Mammary microvascular endothelial cell (primary cell): ENCODE results near the gene TMIGD2. TPM values are rescaled to one million over a fixed set of nuclear protein-coding genes. Genes with fewer than 3 reads are reported as not detected.

Experiments
- total RNA-seq: library from RNA; depleted of rRNA; stranded (reverse); fragments of >200 nt; gene quantifications from 2 replicates; pipeline ENCODE4 v1.2.3, GENCODE V29; 2015

TMIGD2 gene
- total RNA-seq: not detected in 2 replicates

GRCh38 chr19:4302243-4302640, at the start of gene TMIGD2:
TSS of gene TMIGD2 (minus strand) at chr19:4302389. CDS start at chr19:4302385, 4 bp downstream.

GRCh38 chr19:4343370-4344307, 41.5 kb upstream of the TMIGD2 start, which contains the start of gene MPND:
TSS of gene MPND (plus strand) at chr19:4343562. CDS start at chr19:4343594, 32 bp downstream.

GRCh38 chr19:4338441-4339355, 36.5 kb upstream of the TMIGD2 start, which contains the start of gene STAP2:
TSS of gene STAP2 (minus strand) at chr19:4338827. CDS start at chr19:4338753, 74 bp downstream.

GRCh38 chr19:4304538-4305256, 2.5 kb upstream of the TMIGD2 start, which contains the start of gene FSD1:
TSS of gene FSD1 (plus strand) at chr19:4304598. CDS start at chr19:4304747, 149 bp downstream.

GRCh38 chr19:4278419-4279266, 23.5 kb downstream of the TMIGD2 start, which contains the start of gene SHD:
TSS of gene SHD (plus strand) at chr19:4279266. CDS start at chr19:4280064, 798 bp downstream.

GRCh38 chr19:4246767-4247593, 55.2 kb downstream of the TMIGD2 start, which contains the start of gene YJU2:
TSS of gene YJU2 (plus strand) at chr19:4247080. CDS start at chr19:4247147, 67 bp downstream.

Other genes starting within 250 kb of the TMIGD2 start
- gene ZBTB7A, start 235.5 kb downstream of the TMIGD2 start, total RNA-seq: 28.0 and 33.6 TPM in 2 replicates
- 135 and 157 TPM in 2 replicates for gene MAP2K2, start 178.3 kb downstream of the TMIGD2 start, total RNA-seq
- gene CREB3L3, start 148.8 kb downstream of the TMIGD2 start, total RNA-seq: not detected in 2 replicates
- 25.3 and 47.4 TPM in 2 replicates for gene SIRT6, start 119.8 kb downstream of the TMIGD2 start, total RNA-seq
- gene ANKRD24, start 119.7 kb downstream of the TMIGD2 start, total RNA-seq: 0.05 TPM in 1 of 2 replicates, not detected in the other
- gene EBI3, start 72.9 kb downstream of the TMIGD2 start, total RNA-seq: 0.73 and 1.9 TPM in 2 replicates
- 31.0 and 31.4 TPM in 2 replicates for gene YJU2, start 55.3 kb downstream of the TMIGD2 start, total RNA-seq
- not detected in 2 replicates for gene SHD, start 23.1 kb downstream of the TMIGD2 start, total RNA-seq
- 7.9 and 9.6 TPM in 2 replicates for gene FSD1, start 2.2 kb upstream of the TMIGD2 start, total RNA-seq
- 27.2 and 30.9 TPM in 2 replicates for gene STAP2, start 36.4 kb upstream of the TMIGD2 start, total RNA-seq
- gene MPND, start 41.2 kb upstream of the TMIGD2 start, total RNA-seq: 2.8 and 4.5 TPM in 2 replicates
- gene SH3GL1, start 98.2 kb upstream of the TMIGD2 start, total RNA-seq: 104 and 115 TPM in 2 replicates
- gene CHAF1A, start 100.3 kb upstream of the TMIGD2 start, total RNA-seq: 20.3 and 22.4 TPM in 2 replicates
- gene UBXN6, start 155.4 kb upstream of the TMIGD2 start, total RNA-seq: 54.2 and 61.9 TPM in 2 replicates
- gene HDGFL2, start 169.9 kb upstream of the TMIGD2 start, total RNA-seq: 69.2 and 73.0 TPM in 2 replicates
- 0.07 and 0.20 TPM in 2 replicates for gene PLIN4, start 216.1 kb upstream of the TMIGD2 start, total RNA-seq
- 0.07 TPM in 1 of 2 replicates, not detected in the other for gene PLIN5, start 232.8 kb upstream of the TMIGD2 start, total RNA-seq
- 0.73 and 0.79 TPM in 2 replicates for gene LRG1, start 237.6 kb upstream of the TMIGD2 start, total RNA-seq